Heart right ventricle (tissue), 16 donors: ENCODE measurements around the gene PTRH2. TPM values are rescaled to one million over a fixed set of nuclear protein-coding genes. Genes with fewer than 3 reads are reported as not detected.
A peak's percentile ranks its signal among the peaks of the same experiment; 100 is the strongest.
"Not testable (repeated sequence)": the region's sequence is repeated elsewhere in the genome, so short reads cannot be mapped to it uniquely, and the experiment has no call there.

Experiments used
- ATAC-seq, 8 donors: fragments of 200-7000 bp; cut with Tn5 transposase; one replicate each; pipeline ENCODE4 v1.9.1; 2020; ENCODE audit warnings: mild to moderate bottlenecking in 8 of 8, moderate library complexity in 8 of 8, moderate number of reproducible peaks in 1 of 8
- DNase-seq, 2 donors: peaks; one replicate each; pipeline ENCODE4 v3.0.0-alpha.2; 2020
- H3K27ac ChIP-seq, 10 donors: fragments of 200-600 bp; sonication (generic) in 2 of 10; one replicate each; pipeline versions ENCODE4 v1.5.0 to v1.8.0; 2020 to 2022; ENCODE audit warnings: mild to moderate bottlenecking in 3 of 10
- H3K27me3 ChIP-seq, 7 donors: fragments of 200-600 bp; one replicate each; pipeline ENCODE4 v1.8.0; 2021 to 2022; ENCODE audit warnings: mild to moderate bottlenecking in 2 of 7
- H3K36me3 ChIP-seq, 9 donors: fragments of 200-600 bp; sonication (generic) in 1 of 9; one replicate each; pipeline versions ENCODE4 v1.5.0 to v1.8.0; 2020 to 2022; ENCODE audit warnings: mild to moderate bottlenecking in 2 of 9
- H3K4me1 ChIP-seq, 9 donors: fragments of 200-600 bp; sonication (generic) in 1 of 9; one replicate each; pipeline versions ENCODE4 v1.5.0 to v1.8.0; 2020 to 2022; ENCODE audit warnings: mild to moderate bottlenecking in 4 of 9
- H3K4me3 ChIP-seq, 10 donors: fragments of 200-600 bp; sonication (generic) in 2 of 10; one replicate each; pipeline versions ENCODE4 v1.5.0 to v1.8.0; 2020 to 2022; ENCODE audit warnings: mild to moderate bottlenecking in 7 of 10, moderate library complexity in 2 of 10
- H3K9me3 ChIP-seq, 11 donors: fragments of 200-600 bp in 10 of 11; sonication (generic) in 2 of 11; one replicate each; pipeline versions ENCODE4 v1.5.0 to v1.8.0; 2013 to 2022; ENCODE audit warnings: mild to moderate bottlenecking in 2 of 11, control low read depth in 1 of 11, moderate library complexity in 1 of 11
- CTCF ChIP-seq, 9 donors: fragments of 200-600 bp; sonication (generic) in 2 of 9; IDR thresholded peaks; one replicate each; pipeline versions ENCODE4 v1.5.0 to v1.8.0; 2021 to 2022; ENCODE audit warnings: antibody characterized with exemption in 9 of 9, mild to moderate bottlenecking in 5 of 9, moderate library complexity in 1 of 9
- WGBS, 2 donors: extraction: QIAGEN DNeasy Blood & Tissue Kit; methylation state at CpG; one replicate each; pipeline ENCODE4 v1.1.7; 2013; ENCODE audit warnings: inconsistent platforms in 1 of 2; 5-methylcytosine and 5-hydroxymethylcytosine counted together
- intact Hi-C, 10 donors: fragments of 100-400 bp; cut with DNase I; formaldehyde crosslinking; loops; one replicate each; pipeline versions ENCODE4 v1.11.1 to v1.14.2; 2022
- polyA plus RNA-seq, 2 donors: library from polyadenylated mRNA; stranded (reverse); fragments of 200-250 nt; gene quantifications; one replicate each; pipeline ENCODE4 v1.2.3, GENCODE V29; 2013
- total RNA-seq, 10 donors: library from RNA; stranded (reverse); fragmentation: NEBNext Ultra II Directional in 3 of 10; extraction: Animal tissue kit (Norgen Biotek cat#: 25700) in 3 of 10; gene quantifications; one replicate each; pipeline versions ENCODE4 v1.2.1 to v1.2.4, GENCODE V29; 2021 to 2023
- donor health status: Arrhythmogenic right ventricular cardiomyopathy.
- donor health status: ischemic (EF 13 %, LVEDD 7.1; RV severe dilation, severe dysfunction).
- donor health status: healthy with polysubstance abuse.
- donor health status: DM: no; HTN: yes; CAD: no.
- donor health status: DM: no; HTN: no; CAD: no.
- donor health status: ischemic (EF 25% LVEDD 6.9; RV normal size, moderate dysfunction).
- donor health status: ischemic (EF 25% LVEDD 5.7; RV mildly dilated, moderate dysfunction).
- donor health status: healthy.
- donor health status: DM: yes; HTN: yes; CAD: no.
- donor health status: Ischemic cardiomyopathy.
- donor health status: ischemic (EF 35%, LVEDD 5.7; RV mildly dilated, moderate dysfunction).
- donor health status: nonischemic (EF 11% LVEDD 7.7; RV severe dilation, severe dysfunction).
- donor health status: DM: yes; HTN: yes; CAD: no.
- donor health status: PGD.
- donor health status: ischemic (EF 29% LVEDD 5.4; RV normal size, mild dysfunction).
- donor health status: nonischemic (EF 23%, LVEDD 6.1; RV moderate dilation, normal function).

The PTRH2 gene
- total and polyA plus RNA-seq, 12 donors = 7.5 to 23.6 (median 9.4) TPM

GRCh38 chr17:59669944-59670343 lies 37.3 kb downstream of the PTRH2 start:
- H3K27ac ChIP-seq = no peak overlapping the region
- 96 to 100% methylated on average over 1 of the region's 1 CpG for WGBS, 2 donors
- intact Hi-C loops = loop anchor here in 1 of 10 donors (10.0 kb wide), 1 partner anchor 265 kb away; no protein-coding TSS in a partner anchor
- H3K36me3 ChIP-seq = peaks cover 0 to 100% (median 66%) of the 10 kb centered on the region in 9 donors
- ATAC-seq (no peak), DNase-seq (no peak)
- H3K27me3 ChIP-seq = no peaks in the 10 kb centered on the region
- H3K4me3 ChIP-seq = no peak overlapping the region
- no peaks in the 10 kb centered on the region for H3K9me3 ChIP-seq
- TF ChIP-seq CTCF (IDR thresholded peaks at IDR 0.05) = no peak
- H3K4me1 ChIP-seq = peaks cover 0 to 55% (median 17%) of the 10 kb centered on the region in 9 donors

DNA sequence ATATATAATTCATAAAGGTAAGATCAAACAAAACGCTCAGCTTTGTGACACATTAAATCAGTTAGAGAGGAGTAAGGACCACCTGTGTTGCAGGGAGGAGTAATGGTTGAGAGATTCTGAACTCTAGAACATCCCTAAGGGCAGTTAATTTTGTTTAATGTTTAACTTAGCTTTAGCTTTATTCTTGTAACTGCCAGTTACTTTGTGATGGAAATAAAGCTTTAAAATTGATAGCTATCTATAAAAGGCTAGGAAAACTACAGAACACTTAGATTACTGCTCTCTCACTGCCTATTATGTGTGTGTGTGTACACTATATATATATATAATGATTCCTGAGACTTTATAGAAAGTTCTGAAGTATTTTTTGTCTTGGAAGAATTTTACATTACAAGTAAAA lies 37.8 kb downstream of the PTRH2 start:
- intact Hi-C loops = loop anchor here in 1 of 10 donors (10.0 kb wide), 1 partner anchor 265 kb away; no protein-coding TSS in a partner anchor
- TF ChIP-seq CTCF (IDR thresholded peaks at IDR 0.05) = no peak
- Histone ChIP-seq H3K4me3 (no peak overlapping the region), H3K27ac (peak overlapping the region in 2 of 10 donors; percentile 59 to 60), H3K4me1 (peaks cover 0 to 51% (median 17%) of the 10 kb centered on the region in 9 donors), H3K36me3 (peaks cover 0 to 100% (median 66%) of the 10 kb centered on the region in 9 donors), H3K27me3 (no peaks in the 10 kb centered on the region), H3K9me3 (no peaks in the 10 kb centered on the region)
- no peak for ATAC-seq
- 72 to 94% methylated on average over 1 of the region's 1 CpG for WGBS, 2 donors
- DNase-seq = no peak

DNA sequence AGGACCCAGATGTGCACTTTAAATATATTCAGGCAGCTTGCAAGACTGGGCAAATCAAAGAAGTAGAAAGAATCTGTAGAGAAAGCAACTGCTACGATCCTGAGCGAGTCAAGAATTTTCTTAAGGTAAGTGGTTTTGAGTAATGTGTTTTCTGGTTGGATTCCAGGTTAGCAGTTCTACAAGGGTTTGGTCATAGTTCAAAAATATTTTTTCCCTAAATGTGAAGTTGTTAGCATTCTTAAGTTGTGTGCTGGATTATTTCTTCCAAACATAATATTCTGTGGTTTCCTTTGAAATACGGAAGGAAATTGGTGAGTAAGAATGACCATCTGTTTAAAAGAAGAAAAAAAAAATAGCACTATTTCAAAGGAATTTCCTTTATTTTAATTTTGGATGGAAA lies 38.4 kb downstream of the PTRH2 start:
- DNase-seq (no peak), ATAC-seq (peak in 3 of 8 donors; percentile 29 to 63 (median 35))
- peaks cover 0 to 48% (median 17%) of the 10 kb centered on the region in 9 donors for H3K4me1 ChIP-seq
- H3K9me3 ChIP-seq = no peaks in the 10 kb centered on the region
- WGBS, 2 donors = 61 to 75% methylated on average over 3 of the region's 3 CpGs
- peak overlapping the region in 4 of 10 donors; percentile 8 to 60 (median 36) for H3K27ac ChIP-seq
- peaks cover 0 to 100% (median 66%) of the 10 kb centered on the region in 9 donors for H3K36me3 ChIP-seq
- H3K4me3 ChIP-seq = no peak overlapping the region
- TF ChIP-seq CTCF (IDR thresholded peaks at IDR 0.05) = no peak
- intact Hi-C loops = loop anchor here in 2 of 10 donors (1.0 to 10.0 kb wide), 2 partner anchors 18 to 266 kb away; no protein-coding TSS in a partner anchor
- H3K27me3 ChIP-seq = no peaks in the 10 kb centered on the region

DNA sequence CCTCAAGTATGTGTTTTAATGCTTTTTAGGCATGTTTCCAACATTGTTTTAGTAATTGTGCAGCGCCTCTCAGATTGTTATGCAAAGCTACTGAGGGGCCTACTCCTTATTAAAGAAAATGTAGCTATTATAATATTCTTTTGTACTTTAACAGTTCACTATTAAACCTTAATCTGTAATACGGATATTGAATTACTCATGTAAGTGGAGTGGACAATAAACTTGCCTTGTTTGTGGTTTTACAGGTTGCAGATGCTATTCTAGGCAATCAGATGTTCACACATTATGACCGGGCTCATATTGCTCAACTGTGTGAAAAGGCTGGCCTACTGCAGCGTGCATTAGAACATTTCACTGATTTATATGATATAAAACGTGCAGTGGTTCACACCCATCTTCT lies 41.0 kb downstream of the PTRH2 start:
- Histone ChIP-seq H3K9me3 (no peaks in the 10 kb centered on the region), H3K27me3 (no peaks in the 10 kb centered on the region), H3K4me1 (peaks cover 0 to 43% (median 17%) of the 10 kb centered on the region in 9 donors), H3K27ac (no peak overlapping the region), H3K36me3 (peaks cover 0 to 100% (median 74%) of the 10 kb centered on the region in 9 donors), H3K4me3 (no peak overlapping the region)
- TF ChIP-seq CTCF (IDR thresholded peaks at IDR 0.05) = no peak
- ATAC-seq = no peak
- WGBS, 2 donors = 82 to 83% methylated on average over 5 of the region's 5 CpGs
- intact Hi-C loops = loop anchor here in 1 of 10 donors (10.0 kb wide), 1 partner anchor 269 kb away; no protein-coding TSS in a partner anchor
- DNase-seq = no peak

- intact Hi-C loops = loop anchor here in 1 of 10 donors (5.0 kb wide), 1 partner anchor 36 kb away; no protein-coding TSS in a partner anchor
- WGBS, 2 donors = 89 to 95% methylated on average over 7 of the region's 7 CpGs
- H3K4me1 ChIP-seq, DNase-seq, H3K27ac ChIP-seq, H3K4me3 ChIP-seq, H3K27me3 ChIP-seq, ATAC-seq: not testable (repeated sequence)
- Histone ChIP-seq H3K9me3 (peaks cover 0 to 11% (median 0%) of the 10 kb centered on the region in 11 donors), H3K36me3 (peaks cover 0 to 100% (median 90%) of the 10 kb centered on the region in 9 donors)
Measured at GRCh38 chr17:59656624-59657023, 50.6 kb downstream of the PTRH2 start.
